Retinal pigment epithelial cell (primary cell): Measurements from ENCODE around the gene FOXJ3.
A peak's percentile ranks its signal among the peaks of the same experiment; 100 is the strongest.

ENCODE experiments used
- DNase-seq: peaks from one replicate; pipeline ENCODE4 v3.0.0-alpha.2; 2010; ENCODE audit warnings: low read depth
- H3K4me3 ChIP-seq: 2 replicates; pipeline ENCODE4 v1.5.1; 2011; ENCODE audit warnings: mild to moderate bottlenecking, low read length, control low read depth, moderate library complexity
- TF ChIP-seq, protein P1 (sequence below): conservative IDR thresholded peaks from 2 replicates; pipeline ENCODE4 v1.5.1; 2011; ENCODE audit warnings: low read depth, low read length, control low read depth, inconsistent platforms

Gene FOXJ3

DNA sequence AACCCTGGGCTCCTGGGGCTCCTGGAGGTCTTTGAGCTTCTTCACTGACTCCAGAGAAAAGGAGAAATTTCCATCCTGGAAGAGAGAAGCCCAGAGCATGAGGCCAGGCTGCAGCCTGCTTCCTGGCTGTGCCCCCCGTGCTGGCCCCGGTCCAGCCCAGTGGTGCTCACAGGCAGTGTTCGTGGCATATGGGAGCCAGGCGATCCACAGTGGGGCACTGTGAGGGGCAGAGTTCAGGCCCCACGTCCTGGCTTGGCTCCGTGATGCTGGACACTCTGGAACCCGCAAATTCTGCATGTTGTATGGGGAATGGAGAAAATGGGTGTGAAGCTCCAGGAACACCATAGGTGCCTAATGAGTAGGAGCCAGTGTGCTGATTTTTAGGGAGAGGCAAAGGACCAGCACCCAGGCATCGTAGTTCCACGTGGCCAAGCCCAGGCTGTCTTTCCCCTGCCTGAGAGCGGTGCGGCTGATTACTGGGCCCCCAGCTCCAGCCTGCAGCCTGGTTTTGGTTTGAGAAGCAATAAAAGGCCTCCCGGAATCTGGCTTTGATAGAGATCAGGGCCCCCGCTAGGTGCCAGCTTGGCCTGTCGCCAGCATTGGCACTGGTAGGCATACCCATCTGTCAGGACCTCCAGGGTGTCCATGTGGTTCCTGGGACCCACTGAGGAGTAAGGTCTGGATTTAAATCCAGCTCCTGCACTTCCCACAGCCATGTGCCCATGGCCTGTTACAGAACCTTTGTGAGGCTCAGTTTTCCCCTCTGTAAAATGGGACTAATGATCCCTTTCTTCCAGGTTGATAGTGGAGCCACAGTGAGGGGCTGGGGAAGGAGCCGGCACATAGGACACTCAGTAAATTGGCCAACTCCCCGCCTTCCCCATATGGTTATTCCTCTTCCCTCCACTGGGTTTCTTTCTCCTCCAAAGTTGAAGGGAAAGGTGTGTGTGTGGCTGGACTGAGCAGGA lies 171.2 kb downstream of the FOXJ3 start:
- H3K4me3 ChIP-seq = no peak overlapping the region
- DNase-seq = no peak
- TF ChIP-seq, protein P1, sequence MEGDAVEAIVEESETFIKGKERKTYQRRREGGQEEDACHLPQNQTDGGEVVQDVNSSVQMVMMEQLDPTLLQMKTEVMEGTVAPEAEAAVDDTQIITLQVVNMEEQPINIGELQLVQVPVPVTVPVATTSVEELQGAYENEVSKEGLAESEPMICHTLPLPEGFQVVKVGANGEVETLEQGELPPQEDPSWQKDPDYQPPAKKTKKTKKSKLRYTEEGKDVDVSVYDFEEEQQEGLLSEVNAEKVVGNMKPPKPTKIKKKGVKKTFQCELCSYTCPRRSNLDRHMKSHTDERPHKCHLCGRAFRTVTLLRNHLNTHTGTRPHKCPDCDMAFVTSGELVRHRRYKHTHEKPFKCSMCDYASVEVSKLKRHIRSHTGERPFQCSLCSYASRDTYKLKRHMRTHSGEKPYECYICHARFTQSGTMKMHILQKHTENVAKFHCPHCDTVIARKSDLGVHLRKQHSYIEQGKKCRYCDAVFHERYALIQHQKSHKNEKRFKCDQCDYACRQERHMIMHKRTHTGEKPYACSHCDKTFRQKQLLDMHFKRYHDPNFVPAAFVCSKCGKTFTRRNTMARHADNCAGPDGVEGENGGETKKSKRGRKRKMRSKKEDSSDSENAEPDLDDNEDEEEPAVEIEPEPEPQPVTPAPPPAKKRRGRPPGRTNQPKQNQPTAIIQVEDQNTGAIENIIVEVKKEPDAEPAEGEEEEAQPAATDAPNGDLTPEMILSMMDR = no peak

DNA sequence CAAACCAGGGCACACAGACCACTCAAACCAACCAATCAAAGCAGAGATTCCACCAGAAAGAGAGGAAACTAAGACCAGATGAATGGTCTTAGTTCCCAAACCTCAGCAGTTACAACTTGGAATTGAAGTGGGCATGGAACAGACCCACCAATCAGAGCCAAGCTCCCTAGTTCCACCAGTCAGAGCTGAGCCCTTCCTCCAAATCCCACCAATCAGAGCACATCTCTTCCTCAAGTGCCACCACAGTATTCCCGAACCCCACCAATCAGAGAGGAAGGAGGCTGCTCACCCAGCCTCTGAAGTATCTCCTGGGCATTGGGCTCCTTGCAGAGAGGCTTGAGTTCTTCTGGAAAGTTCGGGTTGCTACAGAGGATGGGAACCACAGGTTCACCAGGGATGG lies 171.9 kb downstream of the FOXJ3 start:
- H3K4me3 ChIP-seq = no peak overlapping the region
- DNase-seq = no peak
- TF ChIP-seq, protein P1 = no peak

DNA sequence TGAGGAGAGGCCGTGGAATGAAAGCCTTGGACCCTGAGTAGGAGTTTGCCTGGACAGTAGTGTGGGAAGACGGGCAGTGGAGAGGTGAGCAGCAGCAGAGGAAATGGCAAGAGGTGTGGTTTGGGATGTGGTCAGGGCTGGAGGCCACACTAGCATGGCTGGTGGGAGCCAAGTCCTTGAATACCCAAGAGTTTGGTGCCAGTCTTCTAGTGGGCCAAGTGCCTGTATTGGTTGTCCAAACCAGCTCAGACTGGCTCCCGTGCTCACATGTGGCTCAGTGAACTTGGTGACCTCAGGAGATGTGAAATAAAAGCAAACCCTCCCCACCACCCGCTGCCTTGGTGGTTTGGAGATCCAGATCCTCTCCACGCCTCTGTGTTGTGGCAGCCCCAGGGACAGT lies 172.9 kb downstream of the FOXJ3 start:
- TF ChIP-seq, protein P1 = no peak
- H3K4me3 ChIP-seq = no peak overlapping the region
- no peak for DNase-seq

DNA sequence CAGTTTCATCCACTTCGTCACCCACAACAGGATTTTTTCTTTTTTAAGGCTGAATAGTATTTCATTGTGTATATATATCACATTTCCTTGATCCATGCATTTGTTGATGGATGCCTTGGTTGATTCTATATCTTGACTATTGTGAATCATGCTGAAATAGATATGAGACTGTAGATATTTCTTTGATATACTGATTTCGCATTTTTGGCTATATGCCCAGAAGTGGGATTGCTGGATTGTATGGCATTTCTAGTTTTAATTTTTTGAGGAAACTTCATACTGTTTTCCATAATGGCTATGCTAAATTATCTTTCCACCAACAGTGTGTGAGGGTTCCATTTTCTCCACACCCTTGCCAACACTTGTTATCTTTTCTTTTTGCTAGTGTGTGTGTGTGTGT lies 176.8 kb downstream of the FOXJ3 start:
- no peak for DNase-seq
- no peak overlapping the region for H3K4me3 ChIP-seq
- TF ChIP-seq, protein P1 = no peak

DNA sequence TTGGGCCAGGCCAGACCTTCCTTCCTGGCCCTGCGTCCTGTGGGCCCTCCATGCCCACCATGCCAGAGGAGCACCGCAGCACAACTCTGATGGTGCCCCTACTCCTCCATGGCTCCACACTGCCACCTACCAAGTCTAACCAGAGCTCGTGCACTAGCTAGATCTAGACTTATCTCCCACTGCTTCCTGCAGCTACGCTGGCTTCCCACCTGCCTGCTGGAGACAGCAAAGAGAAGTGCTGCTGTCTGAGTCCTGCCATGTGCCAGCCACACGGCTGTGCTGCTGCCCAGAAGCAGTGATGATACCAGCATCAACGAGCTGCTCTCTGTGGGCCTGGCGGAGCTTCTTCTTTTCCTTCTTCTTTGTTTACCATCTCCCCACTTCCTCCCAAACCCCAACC lies 177.4 kb downstream of the FOXJ3 start:
- DNase-seq = no peak
- TF ChIP-seq, protein P1 = peak; percentile 2
- H3K4me3 ChIP-seq = no peak overlapping the region

DNA sequence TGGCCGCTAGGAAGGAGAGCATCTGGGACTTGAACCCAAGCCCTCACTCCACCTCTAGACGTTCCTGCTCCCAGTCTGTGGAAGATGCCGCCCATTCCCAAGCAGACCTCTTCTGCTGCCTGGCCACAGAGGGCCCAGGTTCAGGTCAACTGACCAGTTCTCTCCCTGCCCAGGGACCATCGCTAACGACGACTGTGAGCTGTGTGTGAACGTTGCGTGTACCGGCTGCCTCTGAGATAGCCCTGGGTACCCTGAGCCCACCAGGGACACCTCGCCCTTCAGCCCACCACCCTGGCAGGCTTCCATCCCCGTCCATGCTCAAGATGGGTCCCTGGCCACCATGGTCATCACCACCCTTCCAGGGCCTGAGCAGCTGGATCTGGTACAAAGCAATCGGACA lies 179.7 kb downstream of the FOXJ3 start:
- H3K4me3 ChIP-seq = no peak overlapping the region
- no peak for DNase-seq
- TF ChIP-seq, protein P1 = no peak

DNA sequence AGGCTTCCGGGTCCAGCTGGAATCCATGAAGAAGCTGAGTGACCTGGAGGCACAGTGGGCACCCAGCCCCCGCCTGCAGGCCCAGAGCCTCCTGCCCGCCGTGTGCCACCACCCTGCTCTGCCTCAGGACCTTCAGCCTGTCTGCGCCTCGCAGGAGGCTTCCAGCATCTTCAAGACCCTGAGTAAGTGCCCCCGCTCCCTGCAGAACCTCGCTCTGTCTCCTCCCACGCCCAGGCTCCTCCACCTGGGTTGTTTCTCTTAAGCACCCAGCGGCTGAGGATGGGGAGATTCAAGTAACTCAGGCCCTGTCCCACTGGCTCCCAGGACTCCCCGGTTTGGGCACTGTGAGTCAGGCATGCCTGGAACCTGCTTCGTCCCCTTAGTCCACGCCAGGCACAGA lies 180.3 kb downstream of the FOXJ3 start:
- H3K4me3 ChIP-seq = no peak overlapping the region
- no peak for DNase-seq
- TF ChIP-seq, protein P1 = no peak
